NCI-H510A treated with DMSO at 0.1 percent for 48 hours (cell line): Measurements from ENCODE around the gene POTEI.
"Not testable (repeated sequence)": the region's sequence is repeated elsewhere in the genome, so short reads cannot be mapped to it uniquely, and the experiment has no call there.

ENCODE experiments used
- DNase-seq: peaks from one replicate; lab custom pipeline; 2025; lab: John Stamatoyannopoulos, UW

Gene POTEI

DNA sequence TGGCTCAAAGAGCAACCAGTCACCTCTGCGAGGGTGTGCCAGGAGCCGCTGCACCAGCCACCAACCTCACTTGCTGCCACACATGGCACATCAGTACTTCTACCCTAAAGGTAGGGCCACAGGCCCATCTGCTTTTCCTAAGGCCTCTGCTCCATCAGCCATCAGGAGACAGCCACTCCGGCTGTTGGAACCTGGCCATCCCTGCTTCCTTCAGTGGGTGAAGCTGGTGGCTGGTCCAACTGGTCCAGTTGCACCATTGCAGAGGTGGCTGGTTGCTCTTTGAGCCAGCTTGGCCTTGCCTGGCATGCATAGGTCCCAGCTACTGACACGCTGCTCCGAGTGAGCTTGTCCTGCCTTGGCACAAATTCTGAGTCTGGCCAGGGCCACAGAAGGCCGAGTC, 53.7 kb downstream of the POTEI start:
- not testable (repeated sequence) for DNase-seq

DNA sequence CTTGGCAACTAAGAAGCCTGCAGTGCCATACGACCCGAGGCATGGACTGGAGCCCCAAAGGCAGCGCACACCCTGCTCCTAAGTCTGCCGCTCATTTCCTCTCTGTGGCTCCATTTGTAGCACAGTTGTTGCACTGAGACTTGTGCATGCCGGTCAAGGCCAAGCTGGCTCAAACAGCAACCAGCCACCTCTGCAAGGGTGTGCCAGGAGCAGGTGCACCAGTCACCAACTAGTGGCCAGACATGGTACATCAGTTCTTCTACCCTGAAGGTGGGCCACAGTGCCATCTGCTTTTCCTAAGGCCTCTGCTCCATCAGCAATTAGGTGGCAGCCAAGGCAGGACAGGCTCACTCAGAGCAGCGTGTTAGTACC, 54.4 kb downstream of the POTEI start:
- not testable (repeated sequence) for DNase-seq

DNA sequence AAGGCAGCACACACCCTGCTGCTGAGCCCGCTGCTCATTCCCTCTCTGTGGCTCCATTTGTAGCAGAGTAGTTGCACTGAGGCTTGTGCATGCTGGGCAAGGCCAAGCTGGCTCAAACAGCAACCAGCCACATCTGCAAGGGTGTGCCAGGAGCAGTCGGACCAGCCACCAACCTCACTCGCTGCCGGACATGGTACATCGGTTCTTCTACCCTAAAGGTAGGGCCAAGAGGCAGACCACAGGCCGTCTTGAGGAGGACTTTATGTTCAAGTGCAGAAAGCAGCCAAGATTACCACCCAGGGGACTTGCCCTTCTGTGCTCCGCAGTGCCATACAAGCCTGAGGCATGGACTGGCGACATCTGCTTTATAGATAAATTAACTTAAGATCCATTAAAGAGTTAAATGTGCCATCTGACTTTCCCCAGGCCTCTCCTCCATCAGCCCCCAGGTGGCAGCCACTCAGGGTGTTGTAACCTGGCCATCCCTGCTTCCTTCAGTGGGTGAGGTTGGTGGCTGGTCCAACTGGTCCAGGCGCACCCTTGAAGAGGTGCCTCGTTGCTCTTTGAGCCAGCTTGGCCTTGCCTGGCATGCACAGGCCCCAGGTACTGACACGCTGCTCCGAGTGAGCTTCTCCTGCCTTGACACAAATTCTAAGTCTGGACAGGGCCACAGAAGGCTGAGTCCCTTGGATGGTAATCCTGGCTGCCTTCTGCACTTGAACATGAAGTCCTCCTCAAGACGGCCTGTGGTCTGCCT, 55.0 kb downstream of the POTEI start:
- DNase-seq = not testable (repeated sequence)

DNA sequence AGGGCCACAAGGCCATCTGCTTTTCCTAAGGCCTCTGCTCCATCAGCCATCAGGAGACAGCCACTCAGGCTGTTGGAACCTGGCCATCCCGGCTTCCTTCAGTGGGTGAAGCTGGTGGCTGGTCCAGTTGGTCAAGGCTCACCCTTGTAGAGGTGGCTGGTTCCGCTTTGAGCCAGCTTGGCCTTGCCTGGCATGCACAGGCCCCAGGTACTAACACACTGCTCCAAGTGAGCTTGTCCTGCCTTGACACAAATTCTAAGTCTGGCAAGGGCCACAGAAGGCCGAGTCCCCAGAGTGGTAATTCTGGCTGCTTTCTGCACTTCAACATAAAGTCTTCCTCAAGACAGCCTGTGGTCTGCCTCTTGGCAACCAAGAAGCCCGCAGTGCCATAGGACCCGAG, 56.2 kb downstream of the POTEI start:
- not testable (repeated sequence) for DNase-seq

DNA sequence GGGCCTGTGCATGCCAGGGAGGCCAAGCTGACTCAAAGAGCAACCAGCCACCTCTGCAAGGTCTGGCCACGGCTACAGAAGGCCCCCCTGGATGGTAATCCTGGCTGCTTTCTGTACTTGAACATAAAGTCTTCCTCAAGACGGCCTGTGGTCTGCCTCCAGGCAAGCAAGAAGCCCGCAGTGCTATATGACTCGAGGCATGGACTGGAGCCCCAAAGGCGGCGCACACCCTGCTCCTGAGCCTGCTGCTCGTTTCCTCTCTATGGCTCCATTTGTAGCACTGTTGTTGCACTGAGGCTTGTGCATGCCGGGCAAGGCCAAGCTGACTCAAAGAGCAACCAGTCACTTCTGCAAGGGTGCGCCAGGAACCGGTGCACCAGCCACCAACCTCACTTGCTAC, 57.3 kb downstream of the POTEI start:
- not testable (repeated sequence) for DNase-seq

GRCh38 chr2:130451278-130451677, 57.9 kb downstream of the POTEI start:
- not testable (repeated sequence) for DNase-seq

DNA sequence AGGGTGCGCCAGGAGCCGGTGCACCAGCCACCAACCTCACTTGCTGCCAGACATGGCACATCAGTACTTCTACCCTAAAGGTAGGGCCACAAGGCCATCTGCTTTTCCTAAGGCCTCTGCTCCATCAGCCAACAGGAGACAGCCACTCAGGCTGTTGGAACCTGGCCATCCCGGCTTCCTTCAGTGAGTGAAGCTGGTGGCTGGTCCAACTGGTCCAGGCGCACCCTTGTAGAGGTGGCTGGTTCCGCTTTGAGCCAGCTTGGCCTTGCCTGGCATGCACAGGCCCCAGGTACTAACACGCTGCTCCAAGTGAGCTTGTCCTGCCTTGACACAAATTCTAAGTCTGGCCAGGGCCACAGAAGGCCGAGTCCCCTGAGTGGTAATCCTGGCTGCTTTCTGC, 58.8 kb downstream of the POTEI start:
- not testable (repeated sequence) for DNase-seq

DNA sequence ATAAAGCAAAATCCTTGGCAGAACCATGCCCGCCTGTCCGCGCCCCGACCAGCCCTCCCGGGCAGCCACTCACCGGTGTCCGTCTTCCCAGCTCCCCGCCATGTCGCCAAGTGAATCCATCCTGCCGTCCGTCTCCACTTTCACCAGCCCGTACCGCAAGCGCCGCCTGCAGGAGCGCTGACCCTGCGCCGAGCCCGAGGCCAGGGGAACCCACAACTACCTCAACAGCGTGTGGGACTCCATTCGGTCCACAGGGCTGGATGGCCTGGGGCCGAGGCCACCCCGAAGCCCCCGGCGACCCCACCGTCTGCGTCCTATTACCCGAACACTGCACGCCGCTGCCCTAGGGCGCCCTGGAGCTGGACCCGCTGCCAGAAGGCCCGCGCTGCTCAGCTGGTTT, 81.5 kb downstream of the POTEI start:
- not testable (repeated sequence) for DNase-seq

DNA sequence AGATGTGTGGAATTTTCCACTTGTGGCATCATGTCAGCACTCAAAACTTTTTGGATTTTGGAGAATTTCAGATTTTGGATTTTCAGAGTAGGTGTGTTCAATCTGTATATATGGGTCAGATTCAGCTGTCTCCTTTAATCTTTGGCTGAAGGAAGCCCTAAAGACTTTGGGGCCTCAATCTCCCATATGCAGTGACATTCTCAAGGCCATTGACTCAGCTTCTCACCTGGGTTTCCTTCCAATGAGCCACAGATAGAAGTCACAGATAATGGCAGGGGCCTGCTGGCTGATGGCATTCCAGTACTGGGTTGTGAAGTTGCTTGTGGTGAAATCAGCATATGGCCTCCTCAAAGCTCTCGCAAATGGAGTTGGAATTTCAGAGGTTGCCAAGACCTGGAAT, 90.3 kb downstream of the POTEI start:
- DNase-seq = not testable (repeated sequence)

DNA sequence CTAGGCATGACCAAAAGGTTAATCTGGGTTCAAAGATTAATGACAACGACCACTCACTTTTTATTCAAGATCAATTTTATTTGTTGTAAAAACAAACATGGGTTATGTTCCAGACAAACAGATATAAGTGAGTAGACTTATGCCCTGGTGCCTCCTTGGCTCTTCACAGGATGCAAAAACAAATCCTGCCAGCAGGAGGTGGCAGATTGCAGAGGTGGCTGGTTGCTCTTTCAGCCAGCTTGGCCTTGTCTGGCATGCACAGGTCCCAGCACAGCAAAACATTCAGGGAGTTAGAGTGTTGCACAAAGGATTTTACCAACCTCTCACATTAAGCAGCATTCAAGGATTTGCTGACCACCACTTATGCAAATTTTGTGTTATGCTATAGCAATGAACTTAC, 92.4 kb downstream of the POTEI start:
- not testable (repeated sequence) for DNase-seq
